HG03571 (cell line): ENCODE results near the gene WWTR1.

Source experiments
- ATAC-seq: cut with Tn5 transposase; IDR thresholded peaks from one replicate; pipeline ENCODE4 v1.9.1; 2021; ENCODE audit not compliant: unreplicated experiment

WWTR1 gene

GRCh38 chr3:149596134-149596770 lies 61.6 kb downstream of the WWTR1 start:
- ATAC-seq = no peak

- no peak for ATAC-seq
Observed at GRCh38 chr3:149593418-149594160, 64.2 kb downstream of the WWTR1 start.

GRCh38 chr3:149592758-149593240 lies 65.0 kb downstream of the WWTR1 start:
- no peak for ATAC-seq

DNA sequence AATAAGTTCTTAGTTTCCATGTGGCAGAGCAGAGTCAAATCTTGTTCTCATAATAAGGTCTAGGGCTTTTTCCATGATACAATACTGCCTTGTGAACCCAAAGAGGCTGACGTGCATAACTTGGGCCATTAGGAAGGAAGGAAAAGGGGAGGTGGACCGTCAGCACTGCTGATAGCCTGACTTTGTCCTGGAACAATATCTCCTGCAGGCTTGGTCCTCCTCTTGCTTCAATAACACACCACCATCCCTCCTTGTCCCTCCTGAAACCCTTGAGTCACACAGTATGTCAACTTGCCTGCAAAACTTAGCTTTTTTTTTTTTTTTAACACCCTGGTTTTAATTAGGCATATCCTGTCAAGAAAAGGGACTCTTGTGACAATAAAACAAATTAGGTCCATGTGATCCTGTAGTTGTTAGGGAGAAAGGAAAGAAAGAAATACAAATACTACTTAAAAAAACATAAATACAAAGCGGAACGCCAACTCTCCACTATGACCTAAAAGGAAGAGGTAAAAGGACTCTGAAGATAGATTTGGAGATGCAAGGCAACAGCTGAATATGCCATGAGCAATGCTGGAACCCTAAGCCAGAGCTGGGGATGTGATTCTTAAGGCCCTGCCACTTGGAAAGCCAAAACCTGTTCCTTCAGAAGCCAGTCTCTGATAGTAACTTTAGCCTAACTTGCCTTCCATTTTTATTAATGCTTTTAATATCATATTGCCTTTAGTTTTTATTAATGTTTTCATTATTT lies 67.0 kb downstream of the WWTR1 start:
- no peak for ATAC-seq

DNA sequence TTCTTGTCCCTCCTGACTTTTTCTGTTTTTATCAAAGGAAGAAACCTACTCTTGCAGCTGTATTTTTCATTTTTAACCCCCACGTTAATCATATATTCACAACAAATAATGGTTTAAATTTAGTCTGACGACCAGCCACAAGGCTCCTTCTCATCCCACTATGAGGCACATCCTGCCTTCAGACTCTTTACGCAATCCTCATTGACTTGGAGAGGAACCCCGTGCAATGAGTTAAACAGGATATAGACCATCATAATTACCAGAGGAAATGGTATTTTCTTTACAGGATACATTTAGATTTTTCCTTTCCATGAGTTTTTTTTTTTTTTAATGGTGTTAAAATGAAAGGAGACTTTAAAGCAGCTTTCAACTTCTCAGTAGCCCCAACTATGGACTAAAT lies 68.5 kb downstream of the WWTR1 start:
- no peak for ATAC-seq

GRCh38 chr3:149588909-149589308 lies 68.9 kb downstream of the WWTR1 start:
- no peak for ATAC-seq

DNA sequence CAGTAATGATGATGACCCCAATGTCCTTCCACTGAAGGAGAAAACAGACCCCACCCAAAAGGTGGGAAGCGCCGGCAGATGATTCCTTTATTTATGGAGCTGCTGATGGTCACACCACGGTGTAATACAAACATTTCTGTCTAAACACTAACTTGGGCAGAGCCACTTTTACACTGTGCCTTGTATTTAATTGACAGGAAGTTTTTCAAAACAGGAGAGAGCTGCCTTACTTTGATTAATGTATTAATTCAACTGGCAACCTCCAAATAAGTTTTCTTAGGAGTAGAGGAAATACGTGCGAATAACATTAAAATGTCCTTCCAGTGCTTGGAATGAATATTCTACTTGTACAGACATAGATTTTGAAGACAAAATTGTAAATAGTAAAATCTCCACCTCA lies 70.4 kb downstream of the WWTR1 start:
- ATAC-seq = no peak

GRCh38 chr3:149586871-149587270 lies 71.0 kb downstream of the WWTR1 start:
- no peak for ATAC-seq

DNA sequence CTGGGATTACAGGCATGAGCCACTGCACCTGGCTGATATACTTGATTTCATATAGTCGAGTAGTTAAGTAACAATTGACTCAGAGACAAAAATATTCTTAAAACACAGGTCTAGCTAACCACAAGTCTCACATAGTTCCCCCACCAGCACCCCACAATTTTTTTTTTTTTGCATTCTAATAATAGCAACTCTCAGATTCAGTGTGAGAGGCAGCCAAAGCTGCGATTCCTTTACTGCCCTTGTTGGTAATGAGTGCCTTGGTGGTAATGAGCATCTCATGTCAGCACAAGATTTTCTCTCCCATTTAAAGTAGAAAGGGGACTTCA lies 72.5 kb downstream of the WWTR1 start:
- ATAC-seq = peak; percentile 87

DNA sequence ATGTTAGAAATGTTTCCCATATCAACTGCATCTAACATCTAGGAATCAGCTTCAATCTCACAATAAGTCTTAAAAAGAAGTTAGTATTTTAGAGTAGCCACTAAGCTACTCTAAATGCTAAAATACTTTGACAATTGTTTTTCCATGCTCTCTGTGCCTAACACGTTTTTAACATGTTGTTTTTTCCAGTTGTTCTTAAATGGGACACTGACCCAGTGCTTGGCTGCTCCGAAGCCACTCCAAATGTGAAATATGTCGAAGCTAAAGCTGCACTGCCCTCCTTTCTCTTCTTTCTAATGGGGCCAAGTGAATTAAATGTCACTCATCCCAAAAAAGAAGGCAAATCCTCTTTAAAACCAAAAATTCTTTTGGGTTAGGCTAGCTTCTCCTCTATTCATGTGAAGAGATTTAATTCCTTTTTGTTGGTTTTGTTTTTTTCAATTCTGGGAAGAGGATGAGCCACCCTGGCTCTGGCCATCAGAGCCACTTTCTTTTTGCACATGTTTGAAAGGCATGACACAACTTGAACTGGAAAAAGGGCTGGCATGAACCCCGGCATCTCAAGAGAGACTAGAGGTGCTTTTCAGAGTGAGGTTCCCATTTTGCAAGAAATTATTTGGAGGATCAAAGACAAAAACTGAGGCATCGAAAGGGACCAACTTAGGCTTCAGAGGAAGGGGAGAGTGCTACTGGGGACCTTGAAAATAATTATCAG lies 73.7 kb downstream of the WWTR1 start:
- ATAC-seq = no peak

DNA sequence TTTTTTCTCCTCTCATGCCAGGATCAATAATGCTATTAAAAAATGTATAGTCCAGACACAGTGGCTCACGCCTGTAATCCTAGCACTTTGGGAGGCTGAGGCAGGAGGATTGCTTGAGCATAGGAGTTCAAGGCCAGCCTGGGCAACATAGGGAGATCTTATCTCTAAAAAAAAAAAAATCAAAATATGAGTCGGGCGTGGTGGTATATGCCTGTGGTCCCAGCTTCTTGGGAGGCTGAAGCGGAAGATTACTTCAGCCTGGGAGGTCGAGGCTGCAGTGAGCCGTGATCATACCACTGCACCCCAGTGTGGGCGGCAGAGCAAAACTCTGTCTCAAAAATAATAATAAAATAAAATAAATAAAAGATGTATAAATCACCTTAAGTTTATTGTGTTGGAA lies 75.4 kb downstream of the WWTR1 start:
- ATAC-seq = no peak

DNA sequence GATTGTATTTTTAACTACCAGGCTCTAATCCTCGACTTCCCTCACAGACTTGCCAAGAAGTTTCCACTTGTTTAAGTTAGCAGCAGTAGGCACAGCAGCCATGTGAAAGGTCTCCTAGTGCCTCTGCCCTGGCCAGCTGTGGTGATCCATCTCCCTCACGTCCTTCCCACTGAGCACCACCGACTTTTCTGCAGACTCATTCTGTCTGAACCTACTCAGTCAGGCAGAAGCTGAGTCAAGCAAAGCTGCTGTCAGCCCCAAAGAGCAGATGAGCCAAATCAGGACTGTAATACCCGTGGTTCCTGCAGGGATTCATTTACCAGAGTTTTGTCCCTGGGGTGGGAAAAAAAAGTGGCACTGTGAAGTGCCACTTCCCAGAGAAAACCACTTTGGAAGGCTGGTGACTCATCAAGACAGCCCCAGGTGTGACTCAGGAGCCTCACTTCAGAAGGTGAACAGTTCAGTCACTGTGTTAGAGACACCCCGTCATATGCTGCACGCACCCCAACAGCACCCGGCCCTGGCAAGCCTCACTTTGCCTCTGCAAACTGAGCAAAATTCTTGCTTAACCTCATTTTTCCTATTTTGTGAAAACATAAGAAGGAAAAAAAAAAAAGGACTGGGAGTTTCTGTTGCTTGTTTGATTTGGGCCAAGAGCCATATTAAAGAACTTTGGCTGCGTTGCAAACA lies 76.0 kb downstream of the WWTR1 start:
- no peak for ATAC-seq

GRCh38 chr3:149581248-149581647 lies 76.6 kb downstream of the WWTR1 start:
- ATAC-seq = no peak

- ATAC-seq = no peak
Observed at GRCh38 chr3:149579838-149580542, 77.8 kb downstream of the WWTR1 start.

DNA sequence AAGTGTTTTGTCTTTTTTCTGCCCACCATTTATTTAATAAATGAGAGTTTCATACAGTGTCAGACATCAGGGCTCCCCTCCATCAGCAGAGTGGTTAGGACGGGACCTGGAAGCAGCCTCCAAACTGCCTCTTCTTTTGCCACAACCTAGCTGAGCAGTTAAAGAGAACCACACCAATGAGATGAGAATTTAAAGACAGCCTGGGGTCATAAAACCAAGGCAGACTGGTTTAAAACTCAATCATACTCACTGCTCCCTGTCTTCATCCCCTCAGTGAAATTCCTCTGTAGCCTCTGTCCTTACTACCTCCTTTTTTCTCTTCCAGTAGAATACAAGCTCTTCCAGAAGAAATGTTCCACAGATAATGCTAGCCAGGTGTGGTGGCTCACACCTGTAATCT lies 78.7 kb downstream of the WWTR1 start:
- no peak for ATAC-seq

GRCh38 chr3:149577801-149578200 lies 80.0 kb downstream of the WWTR1 start:
- ATAC-seq = no peak

GRCh38 chr3:149575961-149576564 lies 81.8 kb downstream of the WWTR1 start:
- ATAC-seq = no peak

GRCh38 chr3:149575213-149575960 lies 82.4 kb downstream of the WWTR1 start:
- ATAC-seq = no peak

DNA sequence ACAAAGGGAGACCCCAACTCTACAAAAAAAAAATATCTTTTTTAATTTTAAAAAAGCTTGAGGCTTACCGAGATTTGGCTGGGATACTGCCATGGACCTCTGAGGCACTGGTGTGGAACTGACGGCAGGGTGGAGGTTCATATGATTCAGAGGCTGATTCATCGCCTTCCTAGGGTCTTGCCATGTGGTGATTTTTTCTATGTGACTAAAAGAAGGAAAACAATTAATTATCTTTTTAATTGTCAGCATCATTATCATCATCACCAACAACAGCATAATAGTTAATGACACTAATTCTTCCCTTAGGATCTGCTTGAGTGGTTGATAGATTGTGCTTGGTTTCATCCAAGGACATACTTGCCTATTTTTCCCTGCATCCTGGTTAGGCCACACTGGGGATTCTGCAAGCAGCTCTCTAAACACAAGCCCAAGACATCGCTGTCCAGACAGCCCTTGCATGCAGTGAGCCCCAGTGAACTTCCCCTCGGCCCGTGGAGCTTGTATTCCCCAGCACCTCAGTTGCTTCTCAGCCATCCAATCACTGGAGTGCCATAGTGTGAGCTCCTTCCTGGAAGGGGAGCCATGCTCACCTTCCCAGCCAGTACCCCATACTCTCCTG lies 84.9 kb downstream of the WWTR1 start:
- ATAC-seq = no peak
